CD4-positive, alpha-beta T cell treated with Interleukin-12 subunit alpha and Interleukin-12 subunit beta, for 1 hour (primary cell): Measurements from ENCODE around the gene ANKRD40.

ENCODE experiments used
- DNase-seq: peaks from one replicate; pipeline ENCODE4 v3.0.0-alpha.2; 2020

Gene ANKRD40

DNA sequence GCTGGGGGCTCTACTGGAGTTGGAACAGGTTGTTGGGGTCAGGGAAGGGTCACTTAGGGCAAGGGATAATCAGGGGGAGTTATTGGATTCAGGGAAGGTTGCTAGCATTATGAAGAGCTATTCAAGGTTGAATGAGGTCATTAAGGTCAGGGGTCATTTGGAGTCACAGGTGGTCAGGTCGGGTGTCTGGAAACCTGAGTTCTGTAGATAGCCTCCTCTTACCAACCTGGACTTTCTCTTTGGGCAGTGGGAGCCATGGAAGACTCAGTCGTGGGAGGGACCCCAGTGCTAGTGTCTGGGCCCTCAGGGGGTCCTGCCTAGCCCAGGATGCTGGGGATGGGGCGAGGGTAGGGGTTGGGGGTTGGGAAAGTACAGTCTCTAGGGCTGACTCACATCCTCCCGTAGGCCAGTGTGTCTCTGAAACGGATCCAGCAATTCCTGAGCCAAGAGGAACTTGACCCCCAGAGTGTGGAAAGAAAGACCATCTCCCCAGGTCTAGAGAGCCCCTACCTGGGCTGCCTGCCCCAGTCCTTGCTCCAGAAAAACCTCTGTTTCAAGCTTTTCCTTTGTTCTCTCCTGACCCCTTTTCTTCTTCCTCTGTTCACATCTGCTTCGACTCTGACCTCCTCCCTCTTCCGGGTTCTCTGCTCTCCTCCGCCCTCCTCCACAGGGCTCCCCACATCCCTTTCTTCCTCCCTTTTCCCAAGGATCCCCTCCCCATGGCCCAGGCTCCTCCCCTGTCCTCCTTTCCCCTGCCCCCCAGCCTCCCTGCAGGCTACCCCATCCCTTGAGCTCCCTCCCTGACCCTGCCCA lies 39.5 kb downstream of the ANKRD40 start:
- no peak for DNase-seq

DNA sequence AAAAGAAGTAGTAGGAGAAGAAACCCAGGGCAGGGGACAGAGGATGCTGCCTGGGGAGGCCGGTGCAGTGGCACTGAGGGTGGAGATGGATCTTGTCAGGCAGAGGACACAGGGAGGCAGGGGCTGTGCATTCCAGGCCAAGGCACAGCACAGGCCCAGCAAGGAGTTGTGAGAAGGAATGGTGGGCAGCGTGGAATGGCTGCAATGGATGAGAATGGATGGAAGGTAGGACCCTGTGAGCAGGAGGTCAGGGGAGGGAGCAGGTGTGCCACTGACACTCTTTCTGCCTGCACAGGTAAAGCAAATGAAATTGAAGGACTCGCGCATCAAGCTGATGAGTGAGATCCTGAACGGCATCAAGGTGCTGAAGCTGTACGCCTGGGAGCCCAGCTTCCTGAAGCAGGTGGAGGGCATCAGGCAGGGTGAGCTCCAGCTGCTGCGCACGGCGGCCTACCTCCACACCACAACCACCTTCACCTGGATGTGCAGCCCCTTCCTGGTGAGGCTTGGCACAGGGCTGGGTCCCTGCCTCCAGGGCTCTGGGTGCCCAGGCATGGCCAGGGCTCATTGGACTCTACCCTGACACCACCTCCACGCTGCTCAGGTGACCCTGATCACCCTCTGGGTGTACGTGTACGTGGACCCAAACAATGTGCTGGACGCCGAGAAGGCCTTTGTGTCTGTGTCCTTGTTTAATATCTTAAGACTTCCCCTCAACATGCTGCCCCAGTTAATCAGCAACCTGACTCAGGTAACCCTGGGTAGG lies 40.3 kb downstream of the ANKRD40 start:
- no peak for DNase-seq

DNA sequence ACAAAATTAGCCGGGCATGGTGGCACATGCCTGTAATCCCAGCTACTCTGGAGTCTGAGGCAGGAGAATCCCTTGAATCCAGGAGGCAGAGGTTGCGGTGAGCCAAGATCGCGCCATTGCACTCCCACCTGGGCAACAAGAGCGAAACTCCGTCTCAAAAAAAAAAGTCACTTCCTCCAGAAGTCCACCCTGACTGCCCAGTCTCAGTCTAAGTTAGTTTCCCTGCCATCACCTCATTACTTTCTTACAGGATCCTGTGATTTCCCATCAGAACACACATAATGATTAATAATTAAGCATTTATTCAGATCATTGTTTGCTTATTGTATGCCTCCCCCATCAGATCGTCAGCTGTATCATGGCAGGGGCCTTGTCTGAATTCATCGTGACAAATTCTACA lies 41.4 kb downstream of the ANKRD40 start:
- DNase-seq: no peak

DNA sequence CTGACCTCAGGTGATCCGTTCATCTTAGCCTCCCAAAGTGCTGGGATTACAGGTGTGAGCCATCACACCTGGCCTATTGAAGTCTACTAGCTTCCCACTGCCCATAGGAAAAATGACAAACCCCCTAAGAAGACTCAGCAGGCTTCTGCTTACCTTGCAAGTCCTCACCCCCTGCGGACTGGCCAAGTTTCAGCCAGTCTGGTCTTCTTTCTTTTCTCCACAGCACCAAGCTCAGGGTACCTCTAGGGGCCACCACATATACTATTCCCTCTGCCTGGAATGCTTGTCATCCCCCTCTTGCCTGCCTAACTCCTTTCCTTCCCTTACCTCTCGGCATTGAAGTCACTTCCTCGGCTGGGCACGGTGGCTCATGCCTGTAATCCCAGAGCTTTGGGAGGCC lies 41.9 kb downstream of the ANKRD40 start:
- DNase-seq: no peak

DNA sequence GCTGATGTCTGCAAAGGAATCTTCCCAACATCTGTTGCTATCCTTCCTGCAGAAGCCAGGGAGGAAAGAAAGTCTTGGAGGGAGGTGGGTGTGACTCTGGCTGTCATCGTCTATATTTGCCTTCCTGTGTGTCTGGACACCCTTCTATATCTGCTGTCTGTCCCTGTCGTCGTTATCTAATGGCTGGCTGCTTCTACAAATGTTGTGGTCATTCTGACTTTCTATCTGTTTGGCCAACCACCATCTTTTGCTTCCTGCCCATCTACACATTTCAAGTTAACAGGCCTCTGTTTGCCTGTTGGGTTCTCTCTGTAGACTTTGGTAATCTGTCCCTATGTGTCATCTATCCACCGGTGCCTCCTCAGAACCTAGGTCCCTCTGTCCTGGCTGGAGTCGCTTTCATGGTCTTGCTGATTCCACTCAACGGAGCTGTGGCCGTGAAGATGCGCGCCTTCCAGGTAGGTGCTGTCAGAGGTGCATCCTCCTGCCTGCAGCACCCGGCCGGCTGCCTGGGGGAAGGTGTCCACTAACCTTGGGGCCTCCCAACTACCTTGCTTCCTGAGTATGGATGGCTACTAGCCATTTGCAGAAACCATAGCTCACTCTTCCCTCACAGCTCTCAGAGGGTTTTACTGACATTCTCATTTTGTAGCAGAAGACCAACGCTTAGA lies 42.8 kb downstream of the ANKRD40 start:
- no peak for DNase-seq

DNA sequence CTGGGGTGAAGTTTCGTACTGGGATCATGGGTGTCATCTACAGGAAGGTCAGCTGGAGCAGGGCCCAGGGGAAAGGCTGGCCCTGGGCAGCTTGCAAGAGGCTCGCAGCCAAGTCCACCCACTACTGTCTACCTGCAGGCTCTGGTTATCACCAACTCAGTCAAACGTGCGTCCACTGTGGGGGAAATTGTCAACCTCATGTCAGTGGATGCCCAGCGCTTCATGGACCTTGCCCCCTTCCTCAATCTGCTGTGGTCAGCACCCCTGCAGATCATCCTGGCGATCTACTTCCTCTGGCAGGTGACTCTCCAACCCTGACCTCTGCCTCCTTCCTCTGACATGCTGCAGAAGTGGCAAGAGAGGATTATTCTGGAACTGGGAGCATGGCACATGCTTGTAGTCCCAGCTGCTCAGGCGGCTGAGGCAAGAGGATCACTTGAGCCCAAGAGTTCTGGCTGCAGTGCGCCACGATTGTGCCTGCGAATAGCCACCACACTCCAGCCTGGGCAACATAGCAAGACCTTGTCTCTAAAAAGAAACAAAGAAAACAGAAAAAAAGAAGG lies 43.8 kb downstream of the ANKRD40 start:
- no peak for DNase-seq

DNA sequence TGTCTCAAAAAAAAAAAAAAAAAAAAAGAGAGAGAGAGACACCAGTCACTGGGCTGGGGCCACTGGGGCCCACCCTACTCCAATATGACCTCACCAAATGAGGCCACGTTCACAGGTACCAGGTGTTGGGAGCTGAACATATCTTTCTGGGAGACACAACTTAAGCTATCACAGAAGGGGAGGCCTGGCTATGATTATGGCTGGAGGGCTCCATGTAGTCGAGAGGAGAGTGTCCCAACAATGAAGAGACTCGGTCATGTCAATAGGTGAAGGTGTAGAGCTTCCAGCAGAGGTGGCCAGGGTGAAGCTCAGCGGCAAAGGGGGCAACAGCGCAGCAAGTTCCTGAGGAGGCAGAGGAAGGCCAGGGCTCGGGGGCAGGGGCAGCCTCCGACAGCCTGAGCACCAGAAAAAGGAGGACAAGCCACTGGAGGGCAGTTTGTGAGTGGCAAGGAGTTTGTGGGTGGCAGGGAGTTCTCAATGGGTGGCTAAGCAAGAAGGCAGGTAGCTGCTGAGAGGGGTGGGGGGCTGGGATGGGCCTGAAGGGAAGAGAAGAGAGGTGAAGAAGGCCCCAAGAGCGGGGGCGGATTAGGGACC lies 45.0 kb downstream of the ANKRD40 start:
- DNase-seq: no peak

DNA sequence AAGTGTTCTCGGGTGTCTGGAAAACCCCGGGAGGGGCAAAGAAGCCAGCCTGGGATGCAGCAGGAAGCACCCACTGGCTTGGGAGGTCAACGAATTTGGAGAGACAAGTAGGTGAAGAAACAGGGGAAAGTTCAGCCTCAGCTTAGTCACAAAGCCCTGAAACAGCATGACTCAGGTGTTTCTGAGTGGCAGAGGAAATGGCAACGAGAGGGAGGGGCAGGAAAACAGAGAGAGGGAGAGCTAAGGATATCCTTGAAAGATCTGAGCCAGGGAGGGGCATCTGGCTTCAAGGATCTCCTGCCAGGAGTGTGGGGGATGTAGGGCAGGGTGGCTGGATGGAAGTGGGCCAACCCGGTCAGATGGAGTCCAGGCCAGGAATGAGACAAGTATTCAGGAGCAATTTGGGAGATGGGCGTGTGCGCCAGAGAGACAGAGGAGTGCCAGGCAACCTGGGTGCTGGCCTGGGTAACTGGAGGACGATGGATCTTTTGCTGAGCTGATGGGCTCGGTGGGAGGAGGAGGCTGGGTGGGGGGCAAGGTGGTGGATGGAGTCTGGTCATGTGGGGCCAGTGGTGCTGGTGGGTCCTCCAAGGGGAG lies 45.8 kb downstream of the ANKRD40 start:
- no peak for DNase-seq

DNA sequence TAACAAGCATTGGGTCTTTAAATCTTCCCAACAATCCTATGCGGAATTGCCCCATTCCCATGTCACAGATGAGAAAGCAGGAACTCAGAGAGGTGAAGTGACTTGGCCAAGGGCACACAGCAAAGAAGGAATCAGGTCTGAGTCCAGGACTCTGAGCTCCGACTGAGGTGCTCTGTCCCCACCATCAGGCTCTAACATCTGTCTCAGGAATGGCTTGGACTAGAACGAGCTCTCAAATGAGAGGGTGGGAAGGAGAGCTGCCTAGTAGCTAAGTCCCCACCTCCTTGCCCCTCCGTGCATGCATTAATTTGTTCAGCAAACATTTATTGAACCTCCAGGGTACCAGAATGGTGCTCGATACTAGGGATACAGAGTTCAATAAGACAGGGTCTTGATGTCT lies 46.4 kb downstream of the ANKRD40 start:
- no peak for DNase-seq

DNA sequence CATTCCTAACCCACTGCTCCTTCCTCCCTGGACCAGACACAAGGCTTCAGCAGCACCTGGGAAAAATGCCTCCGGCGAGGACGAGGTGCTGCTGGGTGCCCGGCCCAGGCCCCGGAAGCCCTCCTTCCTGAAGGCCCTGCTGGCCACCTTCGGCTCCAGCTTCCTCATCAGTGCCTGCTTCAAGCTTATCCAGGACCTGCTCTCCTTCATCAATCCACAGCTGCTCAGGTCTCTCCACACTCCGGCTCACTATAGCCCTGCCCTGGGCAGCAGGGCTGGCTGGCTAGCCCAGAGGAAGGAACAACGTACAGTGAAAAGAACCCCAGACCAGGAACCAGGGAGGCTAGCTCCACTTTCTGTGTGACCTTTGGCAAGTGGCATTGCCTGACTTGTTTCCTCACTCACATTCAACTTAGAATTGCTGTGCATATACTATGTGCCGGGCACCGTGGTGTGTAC lies 46.8 kb downstream of the ANKRD40 start:
- no peak for DNase-seq

DNA sequence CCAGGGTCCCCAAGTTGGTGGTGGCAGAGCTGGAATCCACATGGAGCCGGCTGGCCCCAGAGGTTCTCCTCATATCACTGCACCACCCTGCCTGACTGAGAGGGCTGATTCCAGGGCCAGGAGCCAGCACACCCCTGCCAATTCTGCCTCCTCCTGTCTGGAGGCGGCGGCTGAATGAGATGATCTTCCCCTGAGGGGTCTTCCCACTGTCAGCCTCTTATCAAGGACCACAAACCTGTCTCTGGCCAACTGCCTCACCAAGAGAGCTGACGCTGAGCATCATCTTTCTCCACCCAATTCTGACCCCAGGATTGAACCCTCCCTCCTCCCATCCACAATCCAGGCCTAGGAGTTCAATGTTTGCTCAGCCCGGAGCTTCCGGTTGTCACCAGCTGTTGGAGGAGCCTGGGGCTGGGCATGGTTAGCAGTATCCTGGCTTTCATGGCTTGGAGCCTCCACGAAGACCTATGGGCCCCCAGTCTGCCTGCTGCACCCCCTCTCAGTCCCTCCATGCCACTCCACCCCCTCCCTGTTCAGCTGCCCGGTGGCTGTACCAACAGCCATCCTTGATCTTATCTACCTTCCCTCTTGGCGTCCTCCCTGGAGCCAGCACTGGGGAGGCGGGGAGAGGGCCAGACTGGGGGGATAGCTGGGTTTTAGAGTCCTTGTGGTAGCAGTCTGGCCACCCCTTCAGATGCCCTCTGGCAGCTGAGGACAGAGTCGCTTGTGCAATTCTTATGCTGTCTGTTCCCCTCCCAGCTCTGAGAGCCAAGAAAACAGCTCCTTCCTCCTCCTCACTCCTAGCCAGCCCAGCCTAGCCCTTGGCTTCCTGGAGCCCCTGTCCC lies 47.5 kb downstream of the ANKRD40 start:
- no peak for DNase-seq

DNA sequence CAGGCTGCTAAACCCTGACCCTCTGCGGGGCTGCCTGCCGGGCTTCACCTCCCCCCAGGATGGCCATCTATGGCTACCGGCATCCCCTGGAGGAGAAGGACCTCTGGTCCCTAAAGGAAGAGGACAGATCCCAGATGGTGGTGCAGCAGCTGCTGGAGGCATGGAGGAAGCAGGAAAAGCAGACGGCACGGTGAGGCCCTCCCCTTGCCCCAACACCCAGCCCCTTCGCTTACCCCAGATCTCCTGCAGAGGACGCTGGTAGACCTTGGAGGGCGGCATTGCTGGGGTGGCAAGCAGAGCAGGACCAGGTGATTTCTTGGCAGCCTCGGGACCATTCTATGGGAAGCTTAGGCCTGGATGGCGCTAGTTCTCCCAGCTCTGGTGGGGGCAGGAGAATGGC lies 48.5 kb downstream of the ANKRD40 start:
- DNase-seq: no peak

DNA sequence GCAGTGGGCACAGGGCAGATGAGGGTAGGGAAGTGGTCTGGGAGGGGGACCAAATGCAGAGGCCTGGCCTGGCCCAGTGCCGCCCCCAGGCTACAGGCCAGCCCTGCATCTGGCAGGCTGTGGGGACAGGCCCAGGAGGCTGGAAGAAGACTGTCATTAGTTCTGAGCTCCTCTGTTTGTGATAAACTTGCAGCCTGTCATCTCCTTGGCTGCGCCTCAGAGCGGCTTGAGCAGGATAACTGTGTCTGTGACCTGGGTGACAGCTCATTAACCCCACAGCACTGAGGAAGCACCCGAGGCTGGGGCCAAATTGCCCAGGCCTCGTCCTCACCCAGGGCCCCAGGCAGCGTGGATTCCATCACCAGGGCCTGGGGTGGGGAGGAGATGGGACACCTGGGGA lies 49.1 kb downstream of the ANKRD40 start:
- no peak for DNase-seq

DNA sequence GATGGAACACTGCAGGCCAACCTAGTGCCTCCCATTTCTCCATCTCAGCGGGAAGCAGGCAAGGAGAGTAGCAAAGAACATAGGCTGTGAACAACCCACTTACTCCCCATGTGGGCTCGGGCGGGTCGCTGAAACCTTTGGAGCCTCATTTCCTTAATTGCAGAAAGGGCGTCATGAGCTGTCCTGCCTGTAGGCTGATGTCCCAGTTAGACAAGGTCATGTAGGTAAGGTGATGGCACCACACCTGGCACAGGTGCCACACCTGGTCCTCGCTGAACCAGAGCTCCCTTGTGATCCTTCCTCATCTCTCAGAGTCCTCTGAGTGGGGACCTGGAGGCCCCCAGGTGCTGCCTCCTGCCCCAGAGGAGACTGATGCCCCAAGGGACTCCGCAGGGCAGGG lies 50.1 kb downstream of the ANKRD40 start:
- DNase-seq: no peak

DNA sequence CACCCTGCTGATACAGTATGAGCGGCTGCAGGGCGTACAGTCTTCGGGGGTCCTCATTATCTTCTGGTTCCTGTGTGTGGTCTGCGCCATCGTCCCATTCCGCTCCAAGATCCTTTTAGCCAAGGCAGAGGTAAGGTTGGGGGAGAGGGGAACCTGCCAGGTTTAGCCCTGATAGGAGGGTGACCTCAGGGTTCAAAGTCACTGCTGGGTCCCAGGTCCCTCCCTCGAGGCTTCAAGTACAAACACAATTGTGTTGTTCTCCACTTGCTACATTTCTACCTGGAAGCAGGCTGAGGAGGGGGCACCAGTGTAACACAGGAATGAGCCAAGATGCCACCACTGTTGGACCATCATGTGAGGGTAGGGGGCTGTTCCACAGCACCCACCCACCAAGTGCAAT lies 50.7 kb downstream of the ANKRD40 start:
- no peak for DNase-seq

DNA sequence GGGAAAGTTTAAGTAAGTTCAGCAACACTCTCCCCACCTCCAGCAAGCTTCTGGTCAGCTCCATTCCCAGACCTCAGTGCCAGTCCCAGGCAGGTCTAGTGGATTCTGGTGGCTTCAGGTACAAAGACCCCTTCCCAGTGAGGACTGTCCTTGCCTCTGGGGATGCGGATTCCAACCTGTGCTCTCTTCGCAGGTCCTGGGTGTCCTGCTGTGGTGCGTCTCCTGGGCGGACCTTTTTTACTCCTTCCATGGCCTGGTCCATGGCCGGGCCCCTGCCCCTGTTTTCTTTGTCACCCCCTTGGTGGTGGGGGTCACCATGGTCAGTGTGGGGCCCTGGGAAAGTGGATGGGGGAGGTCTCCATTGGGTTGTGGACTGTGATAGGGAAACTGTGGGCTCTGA lies 51.2 kb downstream of the ANKRD40 start:
- no peak for DNase-seq

DNA sequence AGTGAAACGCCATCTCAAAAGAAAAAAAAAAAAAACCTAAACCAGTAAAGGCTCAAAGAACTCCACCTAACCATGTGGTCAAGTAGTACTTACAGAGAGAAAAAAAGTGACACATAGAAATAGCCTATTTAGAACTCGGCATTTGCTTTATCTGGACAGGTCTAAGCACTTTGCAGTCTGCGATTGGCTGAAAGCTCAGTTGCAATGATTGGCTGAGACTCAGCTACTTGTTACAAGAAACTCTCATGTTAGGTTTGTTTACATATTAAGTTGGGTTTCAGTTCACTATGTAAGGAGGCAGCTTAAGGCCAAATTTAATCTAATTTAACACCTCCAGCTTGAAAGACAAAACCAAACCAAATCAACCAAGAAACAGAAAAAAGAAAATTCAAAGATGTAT lies 54.0 kb downstream of the ANKRD40 start:
- no peak for DNase-seq

DNA sequence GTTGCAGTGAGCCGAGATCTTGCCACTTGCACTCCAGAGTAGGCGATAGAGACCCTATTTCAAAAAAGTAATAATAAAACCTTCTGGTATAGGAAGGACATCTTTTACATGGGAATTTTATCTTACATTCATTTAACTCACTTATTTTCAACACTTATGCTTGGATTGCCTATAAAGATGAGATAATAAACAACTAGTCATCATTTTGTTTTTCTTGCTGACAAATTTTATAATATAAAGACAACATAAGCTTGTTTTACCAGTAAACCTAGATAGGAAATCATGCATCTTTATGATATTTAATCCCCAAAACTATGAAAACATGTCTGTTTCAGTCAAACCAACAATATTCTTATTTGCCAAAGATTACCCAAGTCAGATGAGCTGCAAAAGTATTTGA lies 56.1 kb downstream of the ANKRD40 start:
- no peak for DNase-seq

DNA sequence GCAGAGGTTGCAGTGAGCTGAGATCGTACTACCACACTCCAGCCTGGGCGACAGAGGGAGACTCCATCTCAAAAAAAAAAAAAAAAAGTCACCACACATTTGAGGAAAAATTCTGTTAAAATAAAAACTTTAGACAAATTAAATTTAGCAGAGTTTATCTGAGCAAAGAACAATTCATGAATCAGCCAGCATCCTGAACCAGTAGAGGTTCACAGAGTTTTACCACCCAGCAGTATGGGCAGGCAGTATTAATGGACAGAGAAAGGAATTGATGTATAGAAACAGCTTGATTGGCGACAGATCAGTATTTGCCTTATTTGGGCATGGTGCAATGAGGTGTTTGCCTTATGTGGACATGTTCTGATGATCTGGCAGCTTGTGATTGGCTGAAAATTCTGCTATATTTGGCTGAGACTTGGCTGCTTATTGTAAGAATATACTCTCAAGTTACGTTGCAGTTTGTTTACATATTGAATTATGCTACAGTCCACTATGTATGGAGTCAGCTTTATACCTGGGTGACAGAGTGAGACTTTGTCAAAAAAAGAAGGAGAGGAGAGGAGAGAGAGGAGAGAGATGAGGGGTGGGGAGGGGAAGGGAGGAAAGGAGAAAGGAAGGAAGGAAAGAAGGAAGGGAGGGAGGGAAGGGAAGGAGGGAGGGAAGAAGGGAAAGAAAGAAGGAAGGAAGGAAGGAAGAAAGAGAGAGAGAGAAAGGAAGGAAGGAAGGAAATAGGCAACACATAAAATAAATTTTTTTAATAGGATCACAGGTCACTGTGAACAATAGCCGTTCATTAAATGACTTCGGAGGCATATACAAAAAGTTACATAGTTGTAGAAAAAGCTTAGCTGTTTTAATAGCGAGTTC lies 58.4 kb downstream of the ANKRD40 start:
- no peak for DNase-seq

DNA sequence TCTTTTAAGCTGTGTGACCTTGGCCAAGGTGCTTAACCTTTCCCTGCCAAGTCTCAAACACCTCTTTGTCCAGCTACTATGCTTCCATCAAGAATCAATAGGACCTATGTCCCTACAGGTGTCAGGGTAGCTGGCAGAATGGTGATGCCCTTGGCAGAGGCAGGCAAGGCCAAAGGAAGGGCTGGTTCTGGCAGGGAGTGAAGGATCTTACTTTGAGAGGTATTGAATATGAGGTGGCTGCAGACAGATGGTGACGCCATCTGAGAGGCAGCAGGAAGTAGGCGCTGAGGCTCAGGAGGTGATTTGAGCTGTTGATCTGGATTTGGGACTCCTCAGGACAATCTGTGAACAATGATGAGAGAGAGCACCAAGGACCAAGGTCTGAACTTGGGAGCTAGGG lies 60.5 kb downstream of the ANKRD40 start:
- DNase-seq: no peak
